Retina (tissue), 1 donor: Measurements from ENCODE around the gene ESCO1.

Source experiments
- DNase-seq: peaks from one replicate; pipeline ENCODE4 v3.0.0-alpha.2; 2016

Gene ESCO1

GRCh38 chr18:21484851-21485636, 115.5 kb downstream of the ESCO1 start:
- no peak for DNase-seq

GRCh38 chr18:21483051-21483450, 117.5 kb downstream of the ESCO1 start:
- no peak for DNase-seq

GRCh38 chr18:21481739-21482138, 118.8 kb downstream of the ESCO1 start:
- DNase-seq = no peak

- DNase-seq = no peak
Measured at GRCh38 chr18:21479721-21480120, 120.8 kb downstream of the ESCO1 start.
